ENCODE results near the gene HTRA3. TPM values are rescaled to one million over a fixed set of nuclear protein-coding genes. Genes with fewer than 3 reads are reported as not detected.

The HTRA3 gene
- total and polyA plus RNA-seq, 3 donors from 2014 or later, result 6.1 to 17.3 (median 12.2) TPM

GRCh38 chr4:8289151-8289750 is 19.7 kb downstream of the HTRA3 start:
- no peak for DNase-seq
- intact Hi-C loops (cut with DNase I; ENCODE audit: low total_unique reads), result no loop called here
- H3K27ac ChIP-seq, result no peak overlapping the region
- H3K4me3 ChIP-seq, result no peak overlapping the region
- no peaks in the 10 kb centered on the region for H3K9me3 ChIP-seq
- no peaks in the 10 kb centered on the region for H3K27me3 ChIP-seq
- TF ChIP-seq POLR2A (IDR thresholded peaks at IDR 0.05) (no peak), CTCF (IDR thresholded peaks at IDR 0.05) (no peak)
- no peaks in the 10 kb centered on the region for H3K36me3 ChIP-seq (ENCODE audit: low read depth, missing control alignments)
- H3K4me1 ChIP-seq, result no peaks in the 10 kb centered on the region
- WGBS, 2 donors, result 76 to 83% methylated on average over 10 to 13 of the region's 13 CpGs

- 92 to 93% methylated on average over 29 of the region's 29 CpGs for WGBS, 2 donors
- Histone ChIP-seq H3K27me3 (no peaks in the 10 kb centered on the region), H3K27ac (no peak overlapping the region), H3K36me3 (ENCODE audit: low read depth, missing control alignments) (no peaks in the 10 kb centered on the region), H3K4me1 (no peaks in the 10 kb centered on the region), H3K9me3 (no peaks in the 10 kb centered on the region), H3K4me3 (no peak overlapping the region)
- intact Hi-C loops (cut with DNase I; ENCODE audit: low total_unique reads), result no loop called here
- TF ChIP-seq POLR2A (IDR thresholded peaks at IDR 0.05) (no peak), CTCF (IDR thresholded peaks at IDR 0.05) (no peak)
- DNase-seq, result no peak
These were observed 20.6 kb downstream of the HTRA3 start for GRCh38 chr4:8289956-8290700.

DNA sequence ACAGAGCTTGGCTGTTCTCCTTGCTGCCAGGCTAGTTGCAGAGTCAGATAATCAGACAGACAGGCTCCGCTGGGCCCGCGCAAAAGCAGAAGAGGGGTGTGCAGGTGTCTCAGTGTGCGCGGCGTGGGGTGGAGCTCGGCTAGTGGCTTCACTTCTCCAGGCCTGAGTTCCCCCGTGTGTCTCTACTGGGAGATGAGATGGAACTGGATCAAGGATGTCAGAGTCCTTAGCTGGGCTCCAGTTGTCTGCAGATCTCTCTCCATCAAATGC is 21.1 kb downstream of the HTRA3 start:
- 88 to 93% methylated on average over 8 of the region's 8 CpGs for WGBS, 2 donors
- intact Hi-C loops (cut with DNase I; ENCODE audit: low total_unique reads), result no loop called here
- H3K36me3 ChIP-seq (ENCODE audit: low read depth, missing control alignments), result no peaks in the 10 kb centered on the region
- H3K27me3 ChIP-seq, result no peaks in the 10 kb centered on the region
- no peaks in the 10 kb centered on the region for H3K4me1 ChIP-seq
- no peak for DNase-seq
- H3K9me3 ChIP-seq, result no peaks in the 10 kb centered on the region
- H3K27ac ChIP-seq, result no peak overlapping the region
- H3K4me3 ChIP-seq, result no peak overlapping the region
- TF ChIP-seq POLR2A (IDR thresholded peaks at IDR 0.05), result no peak
- TF ChIP-seq CTCF (IDR thresholded peaks at IDR 0.05), result no peak

DNA sequence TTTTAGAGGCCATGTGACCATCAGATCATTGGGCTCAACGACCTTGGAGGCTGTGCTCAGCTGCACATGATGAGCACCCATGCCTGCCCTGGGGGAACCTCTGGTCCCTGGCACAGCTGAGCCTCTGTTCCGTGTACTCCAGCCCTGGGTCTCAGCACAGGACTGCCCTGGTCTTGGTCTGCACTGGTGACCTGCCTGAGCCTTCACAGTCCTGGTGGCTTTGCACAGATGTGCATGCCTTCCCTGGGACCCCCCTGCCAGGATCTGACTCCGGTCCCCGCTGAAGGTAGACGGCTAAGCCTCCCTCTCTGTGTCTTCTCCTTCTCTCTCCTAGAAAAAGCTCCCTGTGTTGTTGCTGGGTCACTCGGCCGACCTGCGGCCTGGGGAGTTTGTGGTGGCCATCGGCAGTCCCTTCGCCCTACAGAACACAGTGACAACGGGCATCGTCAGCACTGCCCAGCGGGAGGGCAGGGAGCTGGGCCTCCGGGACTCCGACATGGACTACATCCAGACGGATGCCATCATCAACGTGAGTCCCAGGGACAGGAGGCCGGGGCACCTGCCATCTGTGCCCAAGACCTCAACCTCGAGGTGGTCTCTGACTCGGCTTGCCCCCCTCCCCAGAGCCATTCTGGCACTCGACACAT is 21.6 kb downstream of the HTRA3 start:
- Histone ChIP-seq H3K27ac (no peak overlapping the region), H3K4me1 (no peaks in the 10 kb centered on the region), H3K36me3 (ENCODE audit: low read depth, missing control alignments) (no peaks in the 10 kb centered on the region), H3K9me3 (no peaks in the 10 kb centered on the region), H3K27me3 (no peaks in the 10 kb centered on the region), H3K4me3 (no peak overlapping the region)
- TF ChIP-seq CTCF (IDR thresholded peaks at IDR 0.05) (no peak), POLR2A (IDR thresholded peaks at IDR 0.05) (no peak)
- WGBS, 2 donors, result 48 to 89% methylated on average over 2 to 21 of the region's 21 CpGs
- DNase-seq, result no peak
- intact Hi-C loops (cut with DNase I; ENCODE audit: low total_unique reads), result no loop called here
